GM12878 (cell line): ENCODE data around the gene C11orf98. TPM values are rescaled to one million over a fixed set of nuclear protein-coding genes. Genes with fewer than 3 reads are reported as not detected.

Source experiments
- CEBPZ ChIP-seq: fragments of 150-350 bp; IDR thresholded peaks from 2 replicates; pipeline ENCODE4 v1.6.1; 2016; ENCODE audit warnings: low read depth, low read length
- NFXL1 ChIP-seq: fragments of 450-650 bp; IDR thresholded peaks from 2 replicates; pipeline ENCODE4 v1.6.1; 2017; ENCODE audit warnings: antibody characterized with exemption, mild to moderate bottlenecking, borderline replicate concordance
- NR2F1 ChIP-seq: fragments of 450-650 bp; conservative IDR thresholded peaks from 2 replicates; pipeline ENCODE4 v1.6.1; 2017; ENCODE audit warnings: mild to moderate bottlenecking
- ZNF592 ChIP-seq: fragments of 450-650 bp; IDR thresholded peaks from 2 replicates; pipeline ENCODE4 v1.6.1; 2017; ENCODE audit warnings: mild to moderate bottlenecking, moderate library complexity
- polyA plus RNA-seq, 11 experiments: library from polyadenylated mRNA; depleted of rRNA in 4 of 11; unstranded in 6 of 11; stranded (reverse) in 5 of 11; fragments of >200 nt; fragmentation: Nextera tagmentation in 4 of 11; fragmentation: Illumina TruSeq in 1 of 11; extraction: Ambion mirVana in 4 of 11; extraction: Trizol in 1 of 11; gene quantifications; 1 replicate in 1 of 11; 2 replicates in 10 of 11; pipeline versions ENCODE4 v1.2.1 to v1.2.3, GENCODE V29; 2011 to 2016; ENCODE audit warnings: inconsistent platforms in 2 of 11, missing spikeins in 2 of 11, low read depth in 1 of 11
- total RNA-seq, 4 experiments: library from RNA; depleted of rRNA in 3 of 4; stranded (reverse); fragments of >200 nt in 3 of 4; fragmentation: Illumina TruSeq in 1 of 4; extraction: Trizol in 1 of 4; gene quantifications; 2 replicates each; pipeline versions ENCODE4 v1.2.1 to v1.2.3, GENCODE V29; 2013 to 2021
- TF ChIP-seq, protein P1 (sequence below): fragments of 450-650 bp; IDR thresholded peaks from 2 replicates; pipeline ENCODE4 v1.6.1; 2016; ENCODE audit warnings: mild to moderate bottlenecking, moderate library complexity, borderline replicate concordance

Gene C11orf98
- total and polyA plus RNA-seq, 10 of the 15 experiments (the other 5 are each of a cell fraction or from before 2014, with no cell fraction given), result 62.5 to 270 (median 162) TPM

GRCh38 chr11:62632492-62632891 is 32.5 kb downstream of the C11orf98 start (continued):
- TF ChIP-seq, protein P1, sequence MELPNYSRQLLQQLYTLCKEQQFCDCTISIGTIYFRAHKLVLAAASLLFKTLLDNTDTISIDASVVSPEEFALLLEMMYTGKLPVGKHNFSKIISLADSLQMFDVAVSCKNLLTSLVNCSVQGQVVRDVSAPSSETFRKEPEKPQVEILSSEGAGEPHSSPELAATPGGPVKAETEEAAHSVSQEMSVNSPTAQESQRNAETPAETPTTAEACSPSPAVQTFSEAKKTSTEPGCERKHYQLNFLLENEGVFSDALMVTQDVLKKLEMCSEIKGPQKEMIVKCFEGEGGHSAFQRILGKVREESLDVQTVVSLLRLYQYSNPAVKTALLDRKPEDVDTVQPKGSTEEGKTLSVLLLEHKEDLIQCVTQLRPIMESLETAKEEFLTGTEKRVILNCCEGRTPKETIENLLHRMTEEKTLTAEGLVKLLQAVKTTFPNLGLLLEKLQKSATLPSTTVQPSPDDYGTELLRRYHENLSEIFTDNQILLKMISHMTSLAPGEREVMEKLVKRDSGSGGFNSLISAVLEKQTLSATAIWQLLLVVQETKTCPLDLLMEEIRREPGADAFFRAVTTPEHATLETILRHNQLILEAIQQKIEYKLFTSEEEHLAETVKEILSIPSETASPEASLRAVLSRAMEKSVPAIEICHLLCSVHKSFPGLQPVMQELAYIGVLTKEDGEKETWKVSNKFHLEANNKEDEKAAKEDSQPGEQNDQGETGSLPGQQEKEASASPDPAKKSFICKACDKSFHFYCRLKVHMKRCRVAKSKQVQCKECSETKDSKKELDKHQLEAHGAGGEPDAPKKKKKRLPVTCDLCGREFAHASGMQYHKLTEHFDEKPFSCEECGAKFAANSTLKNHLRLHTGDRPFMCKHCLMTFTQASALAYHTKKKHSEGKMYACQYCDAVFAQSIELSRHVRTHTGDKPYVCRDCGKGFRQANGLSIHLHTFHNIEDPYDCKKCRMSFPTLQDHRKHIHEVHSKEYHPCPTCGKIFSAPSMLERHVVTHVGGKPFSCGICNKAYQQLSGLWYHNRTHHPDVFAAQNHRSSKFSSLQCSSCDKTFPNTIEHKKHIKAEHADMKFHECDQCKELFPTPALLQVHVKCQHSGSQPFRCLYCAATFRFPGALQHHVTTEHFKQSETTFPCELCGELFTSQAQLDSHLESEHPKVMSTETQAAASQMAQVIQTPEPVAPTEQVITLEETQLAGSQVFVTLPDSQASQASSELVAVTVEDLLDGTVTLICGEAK, result no peak
- TF ChIP-seq NR2F1 (no peak), ZNF592 (no peak), CEBPZ (no peak), NFXL1 (no peak)
